ENCODE data around the gene FLT3LG.
"Not testable (repeated sequence)": the region's sequence is repeated elsewhere in the genome, so short reads cannot be mapped to it uniquely, and the experiment has no call there.

FLT3LG gene

DNA sequence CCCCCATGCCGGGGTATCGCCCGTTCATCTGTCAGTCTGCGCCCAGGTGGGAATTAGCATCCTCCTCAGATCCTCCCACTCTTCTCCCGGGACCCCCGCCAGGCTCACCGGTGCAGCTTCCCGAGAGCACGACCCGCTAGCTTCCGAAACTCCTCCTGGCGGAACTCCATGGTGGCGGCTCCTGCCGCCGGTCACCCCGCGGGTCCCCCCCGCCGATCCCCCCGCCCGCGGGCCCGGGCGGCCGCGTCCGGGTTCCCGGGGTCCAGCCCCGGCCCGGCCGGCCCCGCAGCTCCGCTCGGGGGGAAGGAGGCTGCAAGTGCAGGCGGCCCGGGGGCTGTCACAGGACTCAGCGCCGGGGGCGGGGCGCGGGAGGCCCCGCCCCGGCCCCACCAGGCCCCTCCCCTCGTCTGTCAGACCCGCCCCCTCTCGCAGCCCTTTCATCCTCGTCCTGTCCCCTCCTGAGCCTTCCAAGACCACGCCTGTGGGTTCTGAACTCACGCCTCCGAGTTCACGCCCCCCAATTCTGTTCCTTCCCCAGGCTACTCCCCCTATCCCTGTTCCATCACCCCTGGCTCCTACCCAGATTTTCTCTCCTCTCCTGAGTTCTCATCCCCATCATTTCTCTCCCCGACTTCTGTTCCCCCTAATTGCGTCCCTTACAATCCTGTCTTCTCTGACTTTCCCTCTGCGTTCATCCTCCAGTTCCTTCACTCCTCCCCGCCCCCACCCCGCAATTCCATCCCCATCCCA, 32.6 kb upstream of the FLT3LG start, which contains the start of gene SLC17A7:
SLC17A7 (minus strand) TSS at position 318 of the 750 bp plus-strand sequence; CDS start at position 170, 148 bp downstream.
- DNase-seq: no peak

GRCh38 chr19:49441960-49442350, 32.1 kb upstream of the FLT3LG start:
- DNase-seq: no peak

- DNase-seq: no peak
Measured at GRCh38 chr19:49442354-49442753, 31.7 kb upstream of the FLT3LG start.

GRCh38 chr19:49442771-49443365, 31.1 kb upstream of the FLT3LG start:
- DNase-seq: peak; percentile 37

DNA sequence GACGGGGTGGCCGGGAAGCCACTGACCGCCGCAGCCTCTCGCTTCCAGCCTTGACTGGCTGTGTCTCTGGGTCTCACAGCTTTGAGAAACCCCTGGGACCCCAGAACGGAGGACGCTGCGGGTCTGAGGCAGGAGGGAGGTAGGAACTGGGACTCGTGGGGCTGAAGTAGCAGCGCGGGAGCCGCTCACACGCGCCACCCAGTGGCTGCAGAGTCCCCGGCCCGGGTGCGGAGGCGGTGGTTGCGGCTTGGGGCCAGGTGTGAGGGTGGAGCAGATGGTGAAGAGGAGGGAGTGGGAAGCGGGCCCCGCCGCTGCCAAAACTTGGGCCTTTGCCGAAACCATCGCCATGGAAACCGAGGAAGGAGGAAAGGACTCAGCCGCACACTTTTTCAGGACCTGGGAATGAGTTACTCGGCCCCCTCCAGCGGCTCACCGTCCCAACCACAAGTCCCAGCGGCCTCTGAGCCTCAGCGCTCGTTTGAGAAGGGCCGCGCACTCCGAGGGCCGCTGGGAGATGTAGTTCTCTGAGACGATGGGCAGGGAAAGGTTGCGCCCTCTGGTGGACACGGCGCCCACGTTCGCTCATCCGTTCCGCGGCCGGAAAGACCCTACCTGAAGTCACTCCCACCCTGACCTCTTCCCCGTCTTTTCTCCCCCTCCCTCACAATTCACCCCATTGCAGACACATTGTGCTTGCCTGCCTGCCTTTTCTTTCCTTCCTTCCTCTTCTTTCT, 30.5 kb upstream of the FLT3LG start:
- DNase-seq: peak; percentile 93

GRCh38 chr19:49444100-49444700, 29.8 kb upstream of the FLT3LG start:
- DNase-seq: not testable (repeated sequence)

DNA sequence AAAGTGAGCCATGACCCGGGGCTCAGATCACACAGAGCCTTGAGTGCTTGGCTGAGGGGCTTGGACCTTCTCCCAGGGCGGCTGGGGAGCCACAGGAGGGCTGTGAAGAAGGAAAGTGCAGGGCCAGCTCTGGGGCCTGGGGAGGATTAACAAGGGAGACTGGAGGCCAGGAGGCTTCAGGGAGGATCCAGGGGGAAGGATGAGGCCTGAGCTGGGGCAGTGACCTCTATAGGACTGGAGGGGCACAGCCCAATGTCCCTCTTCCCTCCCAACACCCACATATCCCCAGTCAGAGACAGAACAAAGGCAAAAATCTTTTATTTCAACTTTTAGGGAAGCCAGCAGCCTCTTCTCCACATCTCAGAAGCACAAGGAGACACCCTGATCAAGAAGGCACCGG, 28.0 kb upstream of the FLT3LG start:
- no peak for DNase-seq

GRCh38 chr19:49447485-49448431, 26.3 kb upstream of the FLT3LG start:
- DNase-seq: no peak

DNA sequence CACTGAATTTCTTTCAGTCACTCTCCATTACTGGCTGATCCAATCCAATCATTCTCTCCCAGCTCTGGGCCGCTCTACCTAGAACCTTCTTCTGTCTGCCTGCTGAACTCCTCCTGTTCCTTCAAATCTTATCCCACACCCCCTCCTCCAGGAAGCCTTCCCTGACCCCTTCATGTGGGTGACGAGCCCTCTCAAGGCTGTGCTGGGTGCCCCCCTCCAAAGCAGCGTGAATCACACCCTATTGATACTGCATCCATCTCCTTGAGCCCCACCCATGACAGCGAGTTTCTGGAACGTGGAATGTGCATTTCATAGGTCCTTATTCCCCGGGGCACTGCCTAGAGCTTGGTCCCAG, 25.6 kb upstream of the FLT3LG start:
- DNase-seq: no peak

- DNase-seq: no peak
Measured at GRCh38 chr19:49450405-49450804, 23.6 kb upstream of the FLT3LG start.

- peak; percentile 98 for DNase-seq
Measured at GRCh38 chr19:49451430-49452181, 22.4 kb upstream of the FLT3LG start, which contains the start of gene PIH1D1. TSS of gene PIH1D1 (minus strand) at chr19:49451814. CDS start at chr19:49451574, 240 bp downstream.

DNA sequence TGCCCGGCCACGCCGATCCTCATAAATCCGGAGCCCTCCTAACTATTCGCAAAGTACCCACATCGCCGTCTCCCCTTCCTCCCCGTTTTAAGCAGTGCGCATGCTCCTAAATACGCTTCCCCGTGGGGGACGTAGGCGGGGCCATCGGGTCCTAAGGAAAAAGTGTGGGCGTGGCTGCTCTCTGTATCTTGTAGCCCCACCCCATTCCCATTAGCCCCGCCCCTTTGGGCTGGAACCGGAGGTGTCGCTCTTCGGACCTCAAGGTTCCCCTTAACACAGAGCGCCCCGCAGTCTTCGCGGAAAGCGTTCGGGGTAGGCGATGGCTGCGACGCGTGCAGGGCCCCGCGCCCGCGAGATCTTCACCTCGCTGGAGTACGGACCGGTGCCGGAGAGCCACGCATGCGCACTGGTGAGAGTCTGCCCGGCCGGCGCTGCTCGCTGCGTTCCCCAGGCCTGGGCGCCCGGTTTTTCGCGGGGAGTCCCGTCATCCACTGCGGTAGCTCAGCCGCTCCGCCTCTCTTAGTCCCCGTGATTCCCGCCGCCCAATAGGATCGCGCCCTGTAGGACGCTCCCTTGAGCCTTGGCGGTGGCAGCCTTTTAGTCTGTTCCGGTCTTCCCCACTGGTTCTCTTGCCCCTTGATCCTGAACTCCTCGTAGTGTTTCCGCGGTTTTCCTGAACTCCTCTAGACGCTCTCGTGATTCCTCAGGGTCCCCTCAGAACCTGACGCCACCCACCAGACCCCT, 20.8 kb upstream of the FLT3LG start, which contains the start of gene ALDH16A1:
ALDH16A1 (plus strand) TSS at position 213 of the 744 bp plus-strand sequence; CDS start at position 320, 107 bp downstream.
- DNase-seq: peak; percentile 95

DNA sequence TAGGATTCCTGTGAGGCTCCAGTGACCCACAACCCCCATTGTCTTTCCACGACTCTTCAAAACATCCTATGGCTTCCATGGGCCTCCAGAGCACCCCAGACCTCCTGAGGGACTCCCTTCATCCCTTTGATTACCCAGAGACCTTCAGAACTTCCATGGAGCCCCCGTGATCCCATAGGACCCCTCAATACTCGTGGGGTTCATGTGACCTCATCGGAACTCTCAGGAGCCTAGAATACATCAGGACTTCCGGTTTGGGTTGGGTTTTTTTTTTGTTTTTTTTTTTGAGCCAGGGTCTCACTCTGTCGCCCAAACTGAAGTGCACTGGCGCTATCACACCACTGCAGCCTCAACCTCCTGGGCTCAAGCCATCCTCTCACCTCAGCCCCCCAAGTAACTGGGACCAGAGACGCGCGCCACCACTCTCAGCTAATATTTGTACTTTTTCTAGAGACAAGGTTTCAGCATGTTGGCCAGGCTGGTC, 20.2 kb upstream of the FLT3LG start:
- no peak for DNase-seq

- DNase-seq: no peak
Measured at GRCh38 chr19:49455773-49456172, 18.2 kb upstream of the FLT3LG start.

- DNase-seq: no peak
Measured at GRCh38 chr19:49456326-49456725, 17.7 kb upstream of the FLT3LG start.

GRCh38 chr19:49458567-49458903, 15.5 kb upstream of the FLT3LG start:
- DNase-seq: no peak

- no peak for DNase-seq
Measured at GRCh38 chr19:49459388-49459787, 14.6 kb upstream of the FLT3LG start.

- not testable (repeated sequence) for DNase-seq
Measured at GRCh38 chr19:49461130-49461529, 12.9 kb upstream of the FLT3LG start.

DNA sequence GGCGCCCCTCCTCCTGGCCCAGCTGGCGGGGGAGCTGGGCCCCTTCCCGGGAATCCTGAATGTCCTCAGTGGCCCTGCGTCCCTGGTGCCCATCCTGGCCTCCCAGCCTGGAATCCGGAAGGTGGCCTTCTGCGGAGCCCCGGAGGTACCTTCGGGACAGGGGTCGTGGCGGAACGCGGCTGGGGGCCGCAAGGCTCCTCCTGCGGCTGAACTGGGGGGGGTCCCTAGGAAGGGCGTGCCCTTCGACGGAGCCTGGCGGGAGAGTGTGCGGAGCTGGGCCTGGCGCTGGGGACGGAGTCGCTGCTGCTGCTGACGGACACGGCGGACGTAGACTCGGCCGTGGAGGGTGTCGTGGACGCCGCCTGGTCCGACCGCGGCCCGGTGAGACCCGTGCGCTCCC, 12.4 kb upstream of the FLT3LG start:
- DNase-seq: no peak

GRCh38 chr19:49462492-49462891, 11.5 kb upstream of the FLT3LG start:
- no peak for DNase-seq
